SU-DHL-6 (cell line): ENCODE measurements around the gene IFNG-AS1.

Experiments used
- H2AFZ ChIP-seq: fragments of 200-600 bp; sonication (generic); 2 replicates; pipeline ENCODE4 v1.6.1; 2014; ENCODE audit warnings: low read depth, mild to moderate bottlenecking, moderate library complexity, mixed read lengths, antibody characterized with exemption, low read length; ENCODE audit not compliant: severe bottlenecking
- H3F3A ChIP-seq: fragments of 200-600 bp; shearing (Covaris generic); 2 replicates; pipeline ENCODE4 v1.6.0; 2016; ENCODE audit warnings: antibody characterized with exemption, mild to moderate bottlenecking; ENCODE audit not compliant: insufficient read depth
- H3K27ac ChIP-seq: fragments of 200-600 bp; sonication (generic); 2 replicates; pipeline ENCODE4 v1.5.1; 2016; ENCODE audit warnings: low read depth, mild to moderate bottlenecking, low read length, moderate library complexity, mixed read lengths
- H3K27me3 ChIP-seq: fragments of 200-600 bp; sonication (generic), shearing (Covaris generic); 2 replicates; pipeline ENCODE4 v1.6.0; 2014; ENCODE audit warnings: mild to moderate bottlenecking, low read length
- H3K36me3 ChIP-seq: fragments of 200-600 bp; sonication (generic); 2 replicates; pipeline ENCODE4 v1.6.1; 2014; ENCODE audit warnings: mild to moderate bottlenecking, low read length, mixed read lengths
- H3K4me2 ChIP-seq: fragments of 300-600, 200-600 bp; shearing (Covaris generic), sonication (generic); 2 replicates; pipeline ENCODE4 v1.6.0; 2014; ENCODE audit warnings: low read length, low read depth, mild to moderate bottlenecking; ENCODE audit not compliant: poor library complexity, severe bottlenecking
- H3K4me3 ChIP-seq: fragments of 200-600 bp; sonication (generic); 2 replicates; pipeline ENCODE4 v1.5.1; 2014; ENCODE audit warnings: antibody characterized with exemption, low read length, mild to moderate bottlenecking, mixed read lengths; ENCODE audit not compliant: insufficient read depth, poor library complexity, severe bottlenecking
- H3K79me2 ChIP-seq: fragments of 200-600 bp; sonication (generic); 2 replicates; pipeline ENCODE4 v1.6.1; 2014; ENCODE audit warnings: mild to moderate bottlenecking, low read length, moderate library complexity; ENCODE audit not compliant: insufficient read depth
- H3K9ac ChIP-seq: fragments of 200-600 bp; sonication (generic); 2 replicates; pipeline ENCODE4 v1.7.0; 2014; ENCODE audit warnings: mild to moderate bottlenecking, low read length
- H3K9me2 ChIP-seq: fragments of 200-600 bp; sonication (generic); replicated peaks from 2 replicates; pipeline ENCODE4 v1.6.1; 2014; ENCODE audit warnings: low read length; ENCODE audit not compliant: insufficient read depth
- H3K9me3 ChIP-seq: fragments of 200-600 bp; sonication (generic); 2 replicates; pipeline ENCODE4 v1.6.1; 2014; ENCODE audit warnings: low read length, mixed read lengths; ENCODE audit not compliant: insufficient read depth
- H4K20me1 ChIP-seq: fragments of 200-600 bp; sonication (generic); 2 replicates; pipeline ENCODE4 v1.6.1; 2014; ENCODE audit warnings: low read depth, mild to moderate bottlenecking, antibody characterized with exemption, low read length, moderate library complexity, mixed read lengths
- EZH2phosphoT487 ChIP-seq: fragments of 200-600 bp; sonication (generic), shearing (Covaris generic); conservative IDR thresholded peaks from 2 replicates; pipeline ENCODE4 v1.6.1; 2018; ENCODE audit warnings: mild to moderate bottlenecking, antibody characterized with exemption, low read length, moderate library complexity, mixed read lengths
- TF ChIP-seq, protein P1 (sequence below): fragments of 200-600 bp; sonication (generic); IDR thresholded peaks from one replicate; pipeline ENCODE4 v1.5.1; 2017; ENCODE audit warnings: antibody characterized with exemption, mild to moderate bottlenecking, low read length, moderate library complexity; ENCODE audit not compliant: insufficient read depth, poor library complexity, severe bottlenecking

IFNG-AS1 gene

GRCh38 chr12:67966560-67966959 is 22.7 kb upstream of the IFNG-AS1 start:
- H3K27ac ChIP-seq, result no peak overlapping the region
- no peaks in the 10 kb centered on the region for H3K27me3 ChIP-seq
- no peak overlapping the region for H2AFZ ChIP-seq
- H3F3A ChIP-seq, result no peaks in the 10 kb centered on the region
- no peaks in the 10 kb centered on the region for H4K20me1 ChIP-seq
- H3K9ac ChIP-seq, result no peak overlapping the region
- H3K9me3 ChIP-seq, result no peaks in the 10 kb centered on the region
- no peaks in the 10 kb centered on the region for H3K9me2 ChIP-seq
- H3K79me2 ChIP-seq, result no peaks in the 10 kb centered on the region
- no peak for TF ChIP-seq EZH2phosphoT487
- TF ChIP-seq, protein P1, sequence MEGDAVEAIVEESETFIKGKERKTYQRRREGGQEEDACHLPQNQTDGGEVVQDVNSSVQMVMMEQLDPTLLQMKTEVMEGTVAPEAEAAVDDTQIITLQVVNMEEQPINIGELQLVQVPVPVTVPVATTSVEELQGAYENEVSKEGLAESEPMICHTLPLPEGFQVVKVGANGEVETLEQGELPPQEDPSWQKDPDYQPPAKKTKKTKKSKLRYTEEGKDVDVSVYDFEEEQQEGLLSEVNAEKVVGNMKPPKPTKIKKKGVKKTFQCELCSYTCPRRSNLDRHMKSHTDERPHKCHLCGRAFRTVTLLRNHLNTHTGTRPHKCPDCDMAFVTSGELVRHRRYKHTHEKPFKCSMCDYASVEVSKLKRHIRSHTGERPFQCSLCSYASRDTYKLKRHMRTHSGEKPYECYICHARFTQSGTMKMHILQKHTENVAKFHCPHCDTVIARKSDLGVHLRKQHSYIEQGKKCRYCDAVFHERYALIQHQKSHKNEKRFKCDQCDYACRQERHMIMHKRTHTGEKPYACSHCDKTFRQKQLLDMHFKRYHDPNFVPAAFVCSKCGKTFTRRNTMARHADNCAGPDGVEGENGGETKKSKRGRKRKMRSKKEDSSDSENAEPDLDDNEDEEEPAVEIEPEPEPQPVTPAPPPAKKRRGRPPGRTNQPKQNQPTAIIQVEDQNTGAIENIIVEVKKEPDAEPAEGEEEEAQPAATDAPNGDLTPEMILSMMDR, result no peak
- no peak overlapping the region for H3K4me2 ChIP-seq
- H3K4me3 ChIP-seq, result no peak overlapping the region
- H3K36me3 ChIP-seq, result no peaks in the 10 kb centered on the region

GRCh38 chr12:67968321-67968720 is 20.9 kb upstream of the IFNG-AS1 start:
- H3K9me2 ChIP-seq, result no peaks in the 10 kb centered on the region
- no peak overlapping the region for H2AFZ ChIP-seq
- no peaks in the 10 kb centered on the region for H3K79me2 ChIP-seq
- no peaks in the 10 kb centered on the region for H3F3A ChIP-seq
- no peak overlapping the region for H3K9ac ChIP-seq
- no peaks in the 10 kb centered on the region for H3K36me3 ChIP-seq
- no peaks in the 10 kb centered on the region for H4K20me1 ChIP-seq
- TF ChIP-seq, protein P1, result no peak
- TF ChIP-seq EZH2phosphoT487, result no peak
- H3K4me2 ChIP-seq, result no peak overlapping the region
- no peaks in the 10 kb centered on the region for H3K27me3 ChIP-seq
- H3K9me3 ChIP-seq, result no peaks in the 10 kb centered on the region
- H3K27ac ChIP-seq, result no peak overlapping the region
- no peak overlapping the region for H3K4me3 ChIP-seq

- no peaks in the 10 kb centered on the region for H3K36me3 ChIP-seq
- H4K20me1 ChIP-seq, result no peaks in the 10 kb centered on the region
- H2AFZ ChIP-seq, result no peak overlapping the region
- H3K27ac ChIP-seq, result no peak overlapping the region
- H3K9ac ChIP-seq, result no peak overlapping the region
- H3K4me2 ChIP-seq, result no peak overlapping the region
- no peaks in the 10 kb centered on the region for H3F3A ChIP-seq
- no peaks in the 10 kb centered on the region for H3K79me2 ChIP-seq
- H3K9me3 ChIP-seq, result no peaks in the 10 kb centered on the region
- no peaks in the 10 kb centered on the region for H3K9me2 ChIP-seq
- H3K4me3 ChIP-seq, result no peak overlapping the region
- H3K27me3 ChIP-seq, result no peaks in the 10 kb centered on the region
- TF ChIP-seq EZH2phosphoT487, result no peak
- TF ChIP-seq, protein P1, result no peak
These were observed 20.5 kb upstream of the IFNG-AS1 start for GRCh38 chr12:67968725-67969124.

DNA sequence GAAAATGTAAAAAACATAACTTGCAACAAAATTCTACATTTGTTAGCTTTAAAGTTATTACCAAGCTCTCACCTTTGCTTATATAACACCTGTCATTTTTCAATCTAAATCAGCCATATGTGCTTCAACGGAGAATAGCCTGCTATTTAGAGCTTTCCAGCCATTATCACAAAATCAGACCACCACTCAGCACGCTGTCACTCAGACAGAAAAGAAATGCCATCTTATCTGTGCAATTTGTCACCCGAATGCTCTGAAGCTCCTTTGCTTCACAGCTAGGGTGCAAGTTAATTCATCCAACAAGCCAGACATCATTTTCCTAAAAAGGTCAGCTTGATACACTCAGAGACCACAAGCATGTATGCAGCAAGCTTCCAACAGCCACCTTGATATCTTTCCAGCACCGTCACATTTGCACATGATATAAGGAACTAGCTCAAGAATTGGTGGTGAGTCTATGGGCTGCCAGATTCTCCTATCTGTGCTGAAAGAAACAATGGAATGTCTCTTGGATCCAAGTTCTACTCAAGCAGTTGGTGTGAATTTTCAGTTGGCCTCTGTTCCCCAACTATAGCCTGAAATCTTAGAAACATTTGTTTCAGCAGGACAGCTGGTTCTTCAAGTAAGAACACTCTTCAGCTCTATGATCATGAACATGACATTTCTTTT is 20.0 kb upstream of the IFNG-AS1 start:
- TF ChIP-seq EZH2phosphoT487, result no peak
- TF ChIP-seq, protein P1, result no peak
- Histone ChIP-seq H3K4me2 (no peak overlapping the region), H3K9me2 (no peaks in the 10 kb centered on the region), H3K27me3 (no peaks in the 10 kb centered on the region), H4K20me1 (no peaks in the 10 kb centered on the region), H3K9ac (no peak overlapping the region), H2AFZ (no peak overlapping the region), H3K27ac (no peak overlapping the region), H3K79me2 (no peaks in the 10 kb centered on the region), H3K4me3 (no peak overlapping the region), H3F3A (no peaks in the 10 kb centered on the region), H3K36me3 (no peaks in the 10 kb centered on the region), H3K9me3 (no peaks in the 10 kb centered on the region)
